ENCODE data around the gene UPK3A. TPM values are rescaled to one million over a fixed set of nuclear protein-coding genes. Genes with fewer than 3 reads are reported as not detected.

Gene UPK3A
- total RNA-seq, 1 donor from 2014 or later, result 1.4 TPM

DNA sequence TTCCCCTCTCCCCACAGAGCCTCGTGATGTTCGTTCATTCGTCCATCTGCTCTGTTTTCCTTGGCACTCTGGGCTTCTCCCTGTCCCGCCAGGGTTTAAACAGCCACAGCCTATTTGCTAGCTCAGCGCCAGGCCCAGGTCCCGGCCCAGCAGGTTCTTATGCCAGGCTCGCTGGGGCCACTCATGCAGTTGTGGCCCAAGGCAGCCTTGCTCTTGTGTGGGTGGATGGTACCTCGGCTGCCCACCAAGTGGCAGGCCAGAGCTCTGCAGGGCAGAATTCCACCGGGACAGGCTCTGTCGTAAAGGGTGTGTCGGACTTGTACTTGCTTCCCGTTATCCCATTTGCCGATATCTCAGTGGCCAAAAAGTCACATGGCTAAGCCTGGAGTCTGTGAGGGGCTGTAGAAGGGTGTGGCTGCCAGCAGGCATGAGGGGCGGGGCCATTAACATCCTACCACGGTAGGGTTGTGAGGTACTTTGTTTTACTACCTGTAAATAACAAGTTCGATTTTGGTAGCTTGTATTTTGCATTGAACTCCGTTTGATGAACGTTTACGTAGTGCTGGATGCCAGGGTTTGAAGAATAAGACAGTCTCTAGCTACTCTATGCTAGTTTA, 32.9 kb downstream of the UPK3A start:
- no peaks in the 10 kb centered on the region for H3K9me3 Mint-ChIP-seq
- no peaks in the 10 kb centered on the region for H3K27me3 Mint-ChIP-seq
- intact Hi-C loops (cut with micrococcal nuclease), result loop anchor here (1.0 kb wide), 3 partner anchors 8 to 48 kb away; partner anchors contain the start of genes FAM118A and UPK3A
- H3K4me1 Mint-ChIP-seq, result peaks cover 73% of the 10 kb centered on the region
- DNase-seq (no peak), ATAC-seq (ENCODE audit: low read depth) (no peak)
- POLR2A ChIA-PET, result interaction anchor here (1.1 to 2.1 kb wide), 2 partner anchors 30 to 33 kb away, joined by 3 to 6 read pairs; partner anchors contain the start of gene UPK3A
- CTCF ChIA-PET, result no interaction called here
- H3K4me3 Mint-ChIP-seq, result peak overlapping the region; percentile 80
- TF ChIP-seq, protein P1, sequence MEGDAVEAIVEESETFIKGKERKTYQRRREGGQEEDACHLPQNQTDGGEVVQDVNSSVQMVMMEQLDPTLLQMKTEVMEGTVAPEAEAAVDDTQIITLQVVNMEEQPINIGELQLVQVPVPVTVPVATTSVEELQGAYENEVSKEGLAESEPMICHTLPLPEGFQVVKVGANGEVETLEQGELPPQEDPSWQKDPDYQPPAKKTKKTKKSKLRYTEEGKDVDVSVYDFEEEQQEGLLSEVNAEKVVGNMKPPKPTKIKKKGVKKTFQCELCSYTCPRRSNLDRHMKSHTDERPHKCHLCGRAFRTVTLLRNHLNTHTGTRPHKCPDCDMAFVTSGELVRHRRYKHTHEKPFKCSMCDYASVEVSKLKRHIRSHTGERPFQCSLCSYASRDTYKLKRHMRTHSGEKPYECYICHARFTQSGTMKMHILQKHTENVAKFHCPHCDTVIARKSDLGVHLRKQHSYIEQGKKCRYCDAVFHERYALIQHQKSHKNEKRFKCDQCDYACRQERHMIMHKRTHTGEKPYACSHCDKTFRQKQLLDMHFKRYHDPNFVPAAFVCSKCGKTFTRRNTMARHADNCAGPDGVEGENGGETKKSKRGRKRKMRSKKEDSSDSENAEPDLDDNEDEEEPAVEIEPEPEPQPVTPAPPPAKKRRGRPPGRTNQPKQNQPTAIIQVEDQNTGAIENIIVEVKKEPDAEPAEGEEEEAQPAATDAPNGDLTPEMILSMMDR (IDR thresholded peaks at IDR 0.05), result no peak
- peaks cover 8% of the 10 kb centered on the region for H3K36me3 Mint-ChIP-seq (ENCODE audit: low read depth)
- H3K27ac Mint-ChIP-seq, result peak overlapping the region; percentile 95

DNA sequence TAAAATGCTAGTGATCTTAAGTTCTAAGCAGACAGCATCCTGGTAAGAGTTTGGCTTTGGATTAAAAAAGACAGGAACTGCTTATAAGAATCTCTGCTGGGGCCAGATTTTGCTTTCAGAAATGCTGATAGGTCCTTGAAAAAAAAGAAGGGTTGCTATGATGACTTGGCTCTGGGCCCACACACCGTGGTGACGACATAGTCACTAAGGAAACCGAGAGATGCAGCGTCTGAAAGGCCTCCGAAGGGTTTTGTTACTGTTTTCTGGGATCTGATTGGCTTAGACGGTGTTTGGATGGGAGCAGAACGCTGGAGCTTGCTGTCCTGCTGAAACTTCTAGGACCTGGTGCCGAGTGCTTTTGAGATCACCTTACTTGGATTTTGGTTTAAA, 33.4 kb downstream of the UPK3A start:
- Mint-ChIP-seq H3K36me3 (ENCODE audit: low read depth) (peaks cover 8% of the 10 kb centered on the region), H3K27ac (peak overlapping the region; percentile 95), H3K4me1 (peaks cover 73% of the 10 kb centered on the region), H3K27me3 (no peaks in the 10 kb centered on the region), H3K9me3 (no peaks in the 10 kb centered on the region), H3K4me3 (peak overlapping the region; percentile 80)
- ATAC-seq (ENCODE audit: low read depth) (peak; percentile 88), DNase-seq (peak; percentile 57)
- ChIA-PET POLR2A (interaction anchor here (2.1 kb wide), 1 partner anchor 30 kb away, joined by 6 read pairs; no protein-coding TSS in a partner anchor), CTCF (no interaction called here)
- TF ChIP-seq, protein P1 (IDR thresholded peaks at IDR 0.05), result no peak
- intact Hi-C loops (cut with micrococcal nuclease), result loop anchor here (1.0 kb wide), 3 partner anchors 9 to 49 kb away; partner anchors contain the start of genes FAM118A and UPK3A

DNA sequence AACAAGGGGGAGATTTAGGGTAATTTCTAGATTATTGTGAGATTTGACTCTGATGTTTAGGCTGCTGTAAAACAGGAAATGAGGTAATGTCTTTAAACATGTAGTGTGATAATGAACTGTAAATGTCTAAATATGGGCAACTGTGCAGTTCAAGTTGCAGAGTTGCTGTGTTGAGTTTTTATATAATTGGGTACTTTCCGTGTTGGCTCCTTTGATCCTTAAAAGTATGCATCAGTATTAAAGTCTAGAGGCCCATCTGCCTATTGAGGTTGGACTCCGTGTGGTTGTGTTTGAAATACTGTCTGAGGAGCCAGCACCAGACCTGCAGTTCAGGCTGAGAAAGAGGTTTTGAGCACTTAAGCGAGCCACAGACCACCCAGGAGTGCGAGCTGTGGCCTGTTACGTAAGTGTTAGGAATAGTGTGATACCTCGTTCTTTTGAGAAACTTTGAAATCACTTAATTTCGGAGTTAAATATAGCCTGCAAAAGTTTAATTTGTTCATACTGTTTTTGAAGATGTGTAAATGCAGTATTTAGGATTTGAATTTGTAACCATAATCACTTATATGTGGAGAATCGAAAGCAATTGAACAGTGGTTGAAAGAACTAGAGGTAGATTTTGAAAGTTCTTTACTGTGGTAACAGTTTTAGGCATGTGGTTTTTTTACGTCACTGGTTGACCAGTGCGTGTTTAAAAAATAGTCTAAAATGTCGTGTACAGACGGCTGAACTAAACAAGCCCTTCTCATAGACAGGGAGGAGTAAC, 34.0 kb downstream of the UPK3A start:
- peaks cover 13% of the 10 kb centered on the region for H3K36me3 Mint-ChIP-seq (ENCODE audit: low read depth)
- H3K4me1 Mint-ChIP-seq, result peaks cover 71% of the 10 kb centered on the region
- H3K4me3 Mint-ChIP-seq, result peak overlapping the region; percentile 80
- ATAC-seq (ENCODE audit: low read depth) (peak; percentile 53), DNase-seq (no peak)
- H3K9me3 Mint-ChIP-seq, result no peaks in the 10 kb centered on the region
- peak overlapping the region; percentile 95 for H3K27ac Mint-ChIP-seq
- intact Hi-C loops (cut with micrococcal nuclease), result loop anchor here (1.0 kb wide), 3 partner anchors 9 to 49 kb away; partner anchors contain the start of genes FAM118A and UPK3A
- POLR2A ChIA-PET, result interaction anchor here (2.1 kb wide), 1 partner anchor 31 kb away, joined by 6 read pairs; no protein-coding TSS in a partner anchor
- no peaks in the 10 kb centered on the region for H3K27me3 Mint-ChIP-seq
- CTCF ChIA-PET, result no interaction called here
- TF ChIP-seq, protein P1 (IDR thresholded peaks at IDR 0.05), result no peak

DNA sequence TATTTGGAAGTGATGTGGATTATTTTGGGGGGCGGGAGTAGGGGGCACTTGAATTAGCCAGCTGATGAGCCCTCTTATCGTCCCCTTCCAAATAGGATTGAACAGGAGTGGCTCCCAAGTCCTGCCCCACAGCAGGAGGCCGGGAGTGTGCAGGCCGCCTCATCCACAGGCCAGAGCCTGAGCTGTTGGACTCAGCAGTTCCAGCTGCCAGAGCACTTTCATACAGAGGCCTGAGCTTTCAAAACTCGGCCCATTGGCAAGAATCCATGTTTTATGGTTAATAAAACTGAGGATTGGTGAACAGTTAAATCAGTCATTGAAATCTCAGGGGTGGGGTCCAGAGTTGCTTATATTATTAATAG, 34.6 kb downstream of the UPK3A start:
- intact Hi-C loops (cut with micrococcal nuclease), result no loop called here
- H3K27me3 Mint-ChIP-seq, result no peaks in the 10 kb centered on the region
- peaks cover 19% of the 10 kb centered on the region for H3K36me3 Mint-ChIP-seq (ENCODE audit: low read depth)
- DNase-seq (no peak), ATAC-seq (ENCODE audit: low read depth) (no peak)
- peaks cover 71% of the 10 kb centered on the region for H3K4me1 Mint-ChIP-seq
- H3K9me3 Mint-ChIP-seq, result no peaks in the 10 kb centered on the region
- ChIA-PET POLR2A (no interaction called here), CTCF (no interaction called here)
- H3K27ac Mint-ChIP-seq, result peak overlapping the region; percentile 95
- no peak overlapping the region for H3K4me3 Mint-ChIP-seq
- TF ChIP-seq, protein P1 (IDR thresholded peaks at IDR 0.05), result no peak

DNA sequence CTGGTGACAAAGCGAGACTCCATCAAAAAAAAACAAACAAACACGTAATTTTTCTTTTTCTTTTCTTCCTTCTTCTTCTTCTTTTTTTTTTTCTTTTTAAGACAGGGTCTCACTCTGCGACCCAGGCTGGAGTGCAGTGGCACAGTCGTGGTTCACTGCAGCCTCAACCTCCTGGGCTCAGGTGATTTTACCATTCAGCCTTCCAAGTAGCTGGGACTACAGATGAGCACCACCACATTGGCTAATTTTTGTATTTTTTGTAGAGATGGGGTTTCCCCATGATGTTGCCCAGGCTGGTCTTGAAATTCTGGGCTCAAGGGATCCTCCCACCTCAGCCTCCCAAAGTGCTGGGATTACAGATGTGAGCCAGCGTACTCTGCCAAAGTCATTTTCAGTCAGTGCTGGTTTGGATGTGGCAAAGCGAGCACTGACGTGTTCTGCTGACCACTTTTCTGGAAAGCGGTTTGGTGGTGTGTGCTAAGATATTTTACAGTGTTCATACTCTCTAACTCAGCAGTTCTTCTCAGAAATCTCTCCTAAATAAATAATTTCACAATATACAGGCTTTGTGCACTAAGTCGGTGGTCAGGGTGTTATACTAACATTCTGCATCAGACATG, 35.7 kb downstream of the UPK3A start:
- Mint-ChIP-seq H3K36me3 (ENCODE audit: low read depth) (peaks cover 28% of the 10 kb centered on the region), H3K27me3 (no peaks in the 10 kb centered on the region), H3K9me3 (no peaks in the 10 kb centered on the region), H3K4me3 (no peak overlapping the region), H3K27ac (no peak overlapping the region), H3K4me1 (peaks cover 61% of the 10 kb centered on the region)
- ChIA-PET POLR2A (no interaction called here), CTCF (no interaction called here)
- ATAC-seq (ENCODE audit: low read depth) (no peak), DNase-seq (no peak)
- TF ChIP-seq, protein P1 (IDR thresholded peaks at IDR 0.05), result no peak
- intact Hi-C loops (cut with micrococcal nuclease), result no loop called here
